ENCODE data around the gene LCE1A. TPM values are rescaled to one million over a fixed set of nuclear protein-coding genes. Genes with fewer than 3 reads are reported as not detected.

LCE1A gene
- total and polyA plus RNA-seq, 4 donors = not detected

DNA sequence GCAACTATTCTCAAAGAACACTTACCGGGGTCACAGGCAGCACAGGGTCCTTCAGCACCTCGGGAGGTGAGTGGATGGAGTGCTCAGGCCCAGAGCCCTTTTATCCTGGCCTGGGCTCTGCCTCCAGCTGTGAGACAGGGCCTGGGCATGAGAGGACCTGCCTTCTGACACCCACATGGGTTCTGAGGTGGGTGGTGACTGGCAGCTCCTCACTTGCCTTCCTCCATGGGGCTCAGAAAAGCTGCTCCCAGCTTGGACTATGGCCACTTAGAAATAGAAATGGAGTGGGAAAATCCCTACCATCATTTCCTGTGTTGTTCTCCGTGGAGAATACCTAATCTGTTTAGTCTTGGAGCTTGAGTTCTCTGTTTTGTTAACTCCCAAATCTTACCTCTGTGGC lies 20.7 kb upstream of the LCE1A start, which contains the start of gene LCE1C:
Gene LCE1C, minus strand, starts transcription at position 76 of the 400 bp plus-strand sequence. CDS start 1,173 bp downstream, outside the sequence.
- H3K9ac ChIP-seq (ENCODE audit: low read depth in 1 of 2, low read length in 2 of 2) = no peak within 1 kb of the TSS
- 60% methylated on average over 3 of the region's 3 CpGs for WGBS

DNA sequence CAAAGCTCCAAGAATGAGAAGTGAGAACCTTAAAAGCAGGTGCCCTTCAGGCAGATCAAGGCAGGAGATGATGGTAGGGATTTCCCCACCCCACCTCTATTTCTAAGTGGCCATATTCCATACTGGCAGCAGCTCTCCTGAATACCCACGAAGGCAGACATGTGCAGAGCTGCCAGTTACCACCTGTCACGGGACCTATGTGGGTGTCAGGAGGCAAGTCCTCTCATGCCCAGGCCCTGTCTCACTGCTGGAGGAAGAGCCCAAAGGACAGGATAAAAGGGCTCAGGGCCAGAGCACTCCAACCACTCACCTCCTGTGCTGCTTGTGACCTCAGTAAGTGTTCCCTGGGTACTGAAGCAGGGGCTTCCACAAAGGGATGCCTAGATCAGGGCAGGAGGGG lies 16.2 kb upstream of the LCE1A start:
- H3K36me3 ChIP-seq (ENCODE audit: control insufficient read depth in 4 of 4, insufficient read depth in 3 of 4, low read depth in 1 of 4, low read length in 3 of 4) = no peaks in the 10 kb centered on the region
- DNase-seq (ENCODE audit: low spot score) = no peak
- 82% methylated on average over 2 of the region's 2 CpGs for WGBS
- TF ChIP-seq, protein P1, sequence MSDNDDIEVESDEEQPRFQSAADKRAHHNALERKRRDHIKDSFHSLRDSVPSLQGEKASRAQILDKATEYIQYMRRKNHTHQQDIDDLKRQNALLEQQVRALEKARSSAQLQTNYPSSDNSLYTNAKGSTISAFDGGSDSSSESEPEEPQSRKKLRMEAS (IDR thresholded peaks at IDR 0.05) = no peak
- TF ChIP-seq SP1 (IDR thresholded peaks at IDR 0.05) = no peak
- no peak for TF ChIP-seq JUND (IDR thresholded peaks at IDR 0.05)
- no peak for TF ChIP-seq EGR1 (IDR thresholded peaks at IDR 0.05; ENCODE audit: low read depth in 2 of 2)
- TF ChIP-seq, protein P2, sequence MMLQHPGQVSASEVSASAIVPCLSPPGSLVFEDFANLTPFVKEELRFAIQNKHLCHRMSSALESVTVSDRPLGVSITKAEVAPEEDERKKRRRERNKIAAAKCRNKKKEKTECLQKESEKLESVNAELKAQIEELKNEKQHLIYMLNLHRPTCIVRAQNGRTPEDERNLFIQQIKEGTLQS (IDR thresholded peaks at IDR 0.05) = no peak
- no peak for TF ChIP-seq HNF4A (conservative IDR thresholded peaks at IDR 0.05)
- TF ChIP-seq, protein P3, sequence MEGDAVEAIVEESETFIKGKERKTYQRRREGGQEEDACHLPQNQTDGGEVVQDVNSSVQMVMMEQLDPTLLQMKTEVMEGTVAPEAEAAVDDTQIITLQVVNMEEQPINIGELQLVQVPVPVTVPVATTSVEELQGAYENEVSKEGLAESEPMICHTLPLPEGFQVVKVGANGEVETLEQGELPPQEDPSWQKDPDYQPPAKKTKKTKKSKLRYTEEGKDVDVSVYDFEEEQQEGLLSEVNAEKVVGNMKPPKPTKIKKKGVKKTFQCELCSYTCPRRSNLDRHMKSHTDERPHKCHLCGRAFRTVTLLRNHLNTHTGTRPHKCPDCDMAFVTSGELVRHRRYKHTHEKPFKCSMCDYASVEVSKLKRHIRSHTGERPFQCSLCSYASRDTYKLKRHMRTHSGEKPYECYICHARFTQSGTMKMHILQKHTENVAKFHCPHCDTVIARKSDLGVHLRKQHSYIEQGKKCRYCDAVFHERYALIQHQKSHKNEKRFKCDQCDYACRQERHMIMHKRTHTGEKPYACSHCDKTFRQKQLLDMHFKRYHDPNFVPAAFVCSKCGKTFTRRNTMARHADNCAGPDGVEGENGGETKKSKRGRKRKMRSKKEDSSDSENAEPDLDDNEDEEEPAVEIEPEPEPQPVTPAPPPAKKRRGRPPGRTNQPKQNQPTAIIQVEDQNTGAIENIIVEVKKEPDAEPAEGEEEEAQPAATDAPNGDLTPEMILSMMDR (IDR thresholded peaks at IDR 0.05; ENCODE audit: low read depth, low read length, missing input control) = no peak
- no peak for TF ChIP-seq NR2F2 (IDR thresholded peaks at IDR 0.05)
- TF ChIP-seq, protein P4, sequence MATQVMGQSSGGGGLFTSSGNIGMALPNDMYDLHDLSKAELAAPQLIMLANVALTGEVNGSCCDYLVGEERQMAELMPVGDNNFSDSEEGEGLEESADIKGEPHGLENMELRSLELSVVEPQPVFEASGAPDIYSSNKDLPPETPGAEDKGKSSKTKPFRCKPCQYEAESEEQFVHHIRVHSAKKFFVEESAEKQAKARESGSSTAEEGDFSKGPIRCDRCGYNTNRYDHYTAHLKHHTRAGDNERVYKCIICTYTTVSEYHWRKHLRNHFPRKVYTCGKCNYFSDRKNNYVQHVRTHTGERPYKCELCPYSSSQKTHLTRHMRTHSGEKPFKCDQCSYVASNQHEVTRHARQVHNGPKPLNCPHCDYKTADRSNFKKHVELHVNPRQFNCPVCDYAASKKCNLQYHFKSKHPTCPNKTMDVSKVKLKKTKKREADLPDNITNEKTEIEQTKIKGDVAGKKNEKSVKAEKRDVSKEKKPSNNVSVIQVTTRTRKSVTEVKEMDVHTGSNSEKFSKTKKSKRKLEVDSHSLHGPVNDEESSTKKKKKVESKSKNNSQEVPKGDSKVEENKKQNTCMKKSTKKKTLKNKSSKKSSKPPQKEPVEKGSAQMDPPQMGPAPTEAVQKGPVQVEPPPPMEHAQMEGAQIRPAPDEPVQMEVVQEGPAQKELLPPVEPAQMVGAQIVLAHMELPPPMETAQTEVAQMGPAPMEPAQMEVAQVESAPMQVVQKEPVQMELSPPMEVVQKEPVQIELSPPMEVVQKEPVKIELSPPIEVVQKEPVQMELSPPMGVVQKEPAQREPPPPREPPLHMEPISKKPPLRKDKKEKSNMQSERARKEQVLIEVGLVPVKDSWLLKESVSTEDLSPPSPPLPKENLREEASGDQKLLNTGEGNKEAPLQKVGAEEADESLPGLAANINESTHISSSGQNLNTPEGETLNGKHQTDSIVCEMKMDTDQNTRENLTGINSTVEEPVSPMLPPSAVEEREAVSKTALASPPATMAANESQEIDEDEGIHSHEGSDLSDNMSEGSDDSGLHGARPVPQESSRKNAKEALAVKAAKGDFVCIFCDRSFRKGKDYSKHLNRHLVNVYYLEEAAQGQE (IDR thresholded peaks at IDR 0.05) = no peak
- no peak overlapping the region for H3K9ac ChIP-seq (ENCODE audit: low read depth in 1 of 2, low read length in 2 of 2)
- peaks cover 0 to 7% (median 0%) of the 10 kb centered on the region in 4 donors for H3K27me3 ChIP-seq (ENCODE audit: control insufficient read depth in 4 of 4, insufficient read depth in 4 of 4, low read length in 3 of 4)
- H3K4me3 ChIP-seq (ENCODE audit: low read depth in 1 of 3, low read length in 3 of 3) = no peak overlapping the region
- no peak overlapping the region for H3K27ac ChIP-seq (ENCODE audit: low read depth in 1 of 2, low read length in 2 of 2)
- no peaks in the 10 kb centered on the region for H3K4me1 ChIP-seq (ENCODE audit: control insufficient read depth in 4 of 4, insufficient read depth in 4 of 4, low read length in 3 of 4)
- no peaks in the 10 kb centered on the region for H3K9me3 ChIP-seq (ENCODE audit: control insufficient read depth in 4 of 4, low read length in 3 of 4)

More for the DNA sequence above, 20.7 kb upstream of the LCE1A start, which contains the start of gene LCE1C:
- Histone ChIP-seq H3K4me3 (ENCODE audit: low read depth in 1 of 3, low read length in 3 of 3) (no peak within 1 kb of the TSS), H3K36me3 (ENCODE audit: control insufficient read depth in 4 of 4, insufficient read depth in 3 of 4, low read depth in 1 of 4, low read length in 3 of 4) (no peaks in the 10 kb centered on the region), H3K27ac (ENCODE audit: low read depth in 1 of 2, low read length in 2 of 2) (no peak within 1 kb of the TSS), H3K4me1 (ENCODE audit: control insufficient read depth in 4 of 4, insufficient read depth in 4 of 4, low read length in 3 of 4) (no peaks in the 10 kb centered on the region), H3K27me3 (ENCODE audit: control insufficient read depth in 4 of 4, insufficient read depth in 4 of 4, low read length in 3 of 4) (peaks cover 0 to 7% (median 0%) of the 10 kb centered on the region in 4 donors), H3K9me3 (ENCODE audit: control insufficient read depth in 4 of 4, low read length in 3 of 4) (no peaks in the 10 kb centered on the region)
- TF ChIP-seq, protein P3 (IDR thresholded peaks at IDR 0.05; ENCODE audit: low read depth, low read length, missing input control) = no peak
- no peak for TF ChIP-seq FOXA1 (IDR thresholded peaks at IDR 0.05)
- no peak for TF ChIP-seq RXRA (IDR thresholded peaks at IDR 0.05)
- no peak for TF ChIP-seq GABPA (IDR thresholded peaks at IDR 0.05 in 1 of 2, conservative IDR thresholded peaks at IDR 0.05 in 1 of 2)
- no peak for TF ChIP-seq YY1 (IDR thresholded peaks at IDR 0.05)
- TF ChIP-seq TAF1 (conservative IDR thresholded peaks at IDR 0.05) = no peak
- no peak for TF ChIP-seq EGR1 (IDR thresholded peaks at IDR 0.05; ENCODE audit: low read depth in 2 of 2)
- TF ChIP-seq, protein P1 (IDR thresholded peaks at IDR 0.05) = no peak
- TF ChIP-seq, protein P2 (IDR thresholded peaks at IDR 0.05) = no peak
- TF ChIP-seq, protein P5, sequence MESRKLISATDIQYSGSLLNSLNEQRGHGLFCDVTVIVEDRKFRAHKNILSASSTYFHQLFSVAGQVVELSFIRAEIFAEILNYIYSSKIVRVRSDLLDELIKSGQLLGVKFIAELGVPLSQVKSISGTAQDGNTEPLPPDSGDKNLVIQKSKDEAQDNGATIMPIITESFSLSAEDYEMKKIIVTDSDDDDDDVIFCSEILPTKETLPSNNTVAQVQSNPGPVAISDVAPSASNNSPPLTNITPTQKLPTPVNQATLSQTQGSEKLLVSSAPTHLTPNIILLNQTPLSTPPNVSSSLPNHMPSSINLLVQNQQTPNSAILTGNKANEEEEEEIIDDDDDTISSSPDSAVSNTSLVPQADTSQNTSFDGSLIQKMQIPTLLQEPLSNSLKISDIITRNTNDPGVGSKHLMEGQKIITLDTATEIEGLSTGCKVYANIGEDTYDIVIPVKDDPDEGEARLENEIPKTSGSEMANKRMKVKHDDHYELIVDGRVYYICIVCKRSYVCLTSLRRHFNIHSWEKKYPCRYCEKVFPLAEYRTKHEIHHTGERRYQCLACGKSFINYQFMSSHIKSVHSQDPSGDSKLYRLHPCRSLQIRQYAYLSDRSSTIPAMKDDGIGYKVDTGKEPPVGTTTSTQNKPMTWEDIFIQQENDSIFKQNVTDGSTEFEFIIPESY (IDR thresholded peaks at IDR 0.05) = no peak
- no peak for TF ChIP-seq RAD21 (IDR thresholded peaks at IDR 0.05)
- TF ChIP-seq JUND (IDR thresholded peaks at IDR 0.05) = no peak
- no peak for TF ChIP-seq HNF4G (IDR thresholded peaks at IDR 0.05)
- no peak for TF ChIP-seq FOXA2 (IDR thresholded peaks at IDR 0.05)
- TF ChIP-seq HNF4A (conservative IDR thresholded peaks at IDR 0.05) = no peak
- DNase-seq (ENCODE audit: low spot score) = no peak
